GM12801 (cell line): ENCODE measurements around the gene KRT73.

Experiments
- TF ChIP-seq, protein P1 (sequence below): IDR thresholded peaks from one replicate; pipeline ENCODE4 v1.5.1; 2011; ENCODE audit warnings: control low read depth; ENCODE audit not compliant: insufficient read length; ENCODE audit errors: extremely low read depth

Gene KRT73

GRCh38 chr12:52617403-52617785 is 965 bp downstream of the KRT73 start:
- TF ChIP-seq, protein P1, sequence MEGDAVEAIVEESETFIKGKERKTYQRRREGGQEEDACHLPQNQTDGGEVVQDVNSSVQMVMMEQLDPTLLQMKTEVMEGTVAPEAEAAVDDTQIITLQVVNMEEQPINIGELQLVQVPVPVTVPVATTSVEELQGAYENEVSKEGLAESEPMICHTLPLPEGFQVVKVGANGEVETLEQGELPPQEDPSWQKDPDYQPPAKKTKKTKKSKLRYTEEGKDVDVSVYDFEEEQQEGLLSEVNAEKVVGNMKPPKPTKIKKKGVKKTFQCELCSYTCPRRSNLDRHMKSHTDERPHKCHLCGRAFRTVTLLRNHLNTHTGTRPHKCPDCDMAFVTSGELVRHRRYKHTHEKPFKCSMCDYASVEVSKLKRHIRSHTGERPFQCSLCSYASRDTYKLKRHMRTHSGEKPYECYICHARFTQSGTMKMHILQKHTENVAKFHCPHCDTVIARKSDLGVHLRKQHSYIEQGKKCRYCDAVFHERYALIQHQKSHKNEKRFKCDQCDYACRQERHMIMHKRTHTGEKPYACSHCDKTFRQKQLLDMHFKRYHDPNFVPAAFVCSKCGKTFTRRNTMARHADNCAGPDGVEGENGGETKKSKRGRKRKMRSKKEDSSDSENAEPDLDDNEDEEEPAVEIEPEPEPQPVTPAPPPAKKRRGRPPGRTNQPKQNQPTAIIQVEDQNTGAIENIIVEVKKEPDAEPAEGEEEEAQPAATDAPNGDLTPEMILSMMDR, result no peak

DNA sequence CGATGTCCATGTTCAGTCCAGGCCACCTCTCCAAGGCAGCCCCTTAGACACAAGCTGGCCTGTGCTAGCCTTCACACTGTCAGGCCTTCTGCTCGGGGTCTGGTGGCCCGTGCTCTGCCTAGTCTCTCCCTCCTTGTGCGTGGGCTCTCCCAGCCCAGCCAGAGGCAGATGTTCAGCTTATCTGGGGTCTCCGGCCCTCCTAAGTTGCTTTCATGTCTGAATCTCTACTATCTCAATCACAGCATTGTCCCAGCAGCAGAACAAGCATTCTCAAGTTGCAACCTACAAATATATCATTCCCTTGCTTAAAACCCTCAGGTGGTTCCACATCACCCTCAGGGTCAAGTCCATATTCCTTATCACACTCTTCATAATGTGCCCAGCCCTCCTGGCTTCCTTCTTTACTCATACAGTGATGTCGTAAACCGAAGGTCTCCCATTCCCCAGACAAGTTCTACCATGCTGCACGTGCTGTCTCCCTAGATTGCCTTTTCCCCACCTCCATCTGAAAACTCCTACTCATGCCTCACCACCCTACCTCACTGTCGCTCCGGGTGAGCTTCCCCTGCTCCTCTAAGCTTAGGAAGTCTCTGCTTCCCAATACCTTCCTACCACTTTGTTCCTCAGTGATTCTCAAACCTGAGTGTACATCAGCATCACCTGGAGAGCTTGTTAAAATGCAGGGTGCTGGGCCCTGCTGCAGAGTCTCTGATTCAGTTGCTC is 1.5 kb downstream of the KRT73 start:
- TF ChIP-seq, protein P1, result no peak

- TF ChIP-seq, protein P1, result no peak
Measured at GRCh38 chr12:52615912-52616311, 2.4 kb downstream of the KRT73 start.

DNA sequence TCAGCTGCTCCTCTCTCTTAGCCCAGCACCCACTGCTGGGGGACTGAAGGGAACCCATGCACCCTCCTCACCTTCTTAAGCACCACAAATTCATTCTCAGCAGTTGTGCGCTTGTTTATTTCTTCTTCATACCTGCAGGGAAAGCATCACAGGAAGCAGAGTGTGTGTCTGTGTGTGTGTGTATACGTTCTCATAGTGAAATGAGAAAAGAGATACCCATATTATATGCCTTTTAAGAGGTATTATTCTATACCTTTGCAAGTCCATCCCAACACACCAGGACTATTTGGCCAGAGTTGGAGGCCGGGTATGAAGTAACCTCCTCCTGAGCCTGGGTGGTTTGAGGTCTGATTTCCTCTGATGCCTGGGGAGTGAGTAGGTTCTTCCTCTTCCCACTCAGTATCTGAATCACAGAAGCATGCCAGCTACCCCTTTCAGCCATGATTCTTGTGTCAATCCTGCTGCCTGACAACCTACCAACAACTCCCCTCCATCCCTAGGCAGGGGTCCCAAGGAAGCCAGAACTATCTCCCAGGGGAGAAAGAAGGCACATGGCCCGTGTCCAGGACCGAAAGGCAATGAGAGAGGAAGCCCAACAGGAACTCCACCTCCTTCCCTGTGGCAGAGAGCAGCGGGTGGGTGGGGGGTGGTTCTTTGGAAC is 3.0 kb downstream of the KRT73 start:
- TF ChIP-seq, protein P1, result no peak

GRCh38 chr12:52614381-52615207 is 3.8 kb downstream of the KRT73 start:
- TF ChIP-seq, protein P1, result no peak

GRCh38 chr12:52613384-52614030 is 4.9 kb downstream of the KRT73 start:
- TF ChIP-seq, protein P1, result no peak
